Body of pancreas (tissue), 4 donors: Measurements from ENCODE around the gene PTDSS2. TPM values are rescaled to one million over a fixed set of nuclear protein-coding genes. Genes with fewer than 3 reads are reported as not detected.

Source experiments
- ATAC-seq: fragments of 150-250 bp; one replicate; pipeline ENCODE4 v1.9.1; 2016
- DNase-seq, 4 donors: peaks; one replicate each; pipeline ENCODE4 v3.0.0-alpha.2; 2019
- H3K27ac ChIP-seq, 4 donors: fragments of 200-600 bp; sonication (generic); 1 replicate in 3 of 4; 2 replicates in 1 of 4; pipeline versions ENCODE4 v1.5.1 to v1.6.1; 2016 to 2019; ENCODE audit warnings: mild to moderate bottlenecking in 1 of 4, mixed read lengths in 1 of 4, moderate library complexity in 1 of 4
- H3K27me3 ChIP-seq, 2 donors: fragments of 200-600 bp; sonication (generic); one replicate each; pipeline ENCODE4 v1.6.0; 2016; ENCODE audit warnings: mild to moderate bottlenecking in 1 of 2
- H3K36me3 ChIP-seq, 2 donors: fragments of 200-600 bp; sonication (generic); replicated peaks in 1 of 2; 2 replicates each; pipeline ENCODE4 v1.5.1; 2016; ENCODE audit warnings: low read depth in 2 of 2; ENCODE audit not compliant: insufficient read depth in 1 of 2
- H3K4me1 ChIP-seq: fragments of 200-600 bp; sonication (generic); one replicate; pipeline ENCODE4 v1.6.0; 2016
- H3K4me3 ChIP-seq, 2 donors: fragments of 200-600 bp; sonication (generic); 1 replicate in 1 of 2; 2 replicates in 1 of 2; pipeline ENCODE4 v1.5.1; 2016 to 2019
- H3K9me3 ChIP-seq, 3 donors: fragments of 200-600 bp; sonication (generic); 1 replicate in 2 of 3; 2 replicates in 1 of 3; pipeline ENCODE4 v1.5.1; 2016
- POLR2A ChIP-seq, 3 donors: fragments of 450-650 bp; IDR thresholded peaks; one replicate each; pipeline ENCODE4 v1.6.1; 2016; ENCODE audit warnings: antibody characterized with exemption in 3 of 3, mild to moderate bottlenecking in 2 of 3
- WGBS, 2 donors: methylation state at CpG; one replicate each; pipeline ENCODE4 v1.1.5; 2017; 5-methylcytosine and 5-hydroxymethylcytosine counted together
- intact Hi-C: fragments of 100-400 bp; cut with DNase I; formaldehyde crosslinking; loops from one replicate; pipeline ENCODE4 v1.15.1; 2023
- total RNA-seq, 2 donors: library from RNA; depleted of rRNA; stranded (reverse); fragments of >200 nt; gene quantifications; one replicate each; pipeline ENCODE4 v1.1.0, GENCODE V29; 2016
- TF ChIP-seq, protein P1 (sequence below), 7 experiments: fragments of 450-650 bp in 4 of 7; fragments of 200-600 bp in 3 of 7; sonication (generic) in 3 of 7; IDR thresholded peaks; one replicate each; pipeline ENCODE4 v1.5.1; 2016 to 2019; ENCODE audit warnings: antibody characterized with exemption in 7 of 7

PTDSS2 gene
- total RNA-seq, 2 donors from 2014 or later = 17.4 to 93.3 TPM

GRCh38 chr11:460331-461199 is 10.5 kb downstream of the PTDSS2 start:
- WGBS, 2 donors = 93 to 100% methylated on average over 2 to 34 of the region's 41 CpGs
- intact Hi-C loops = no loop called here
- H3K36me3 ChIP-seq = no peaks in the 10 kb centered on the region

GRCh38 chr11:461626-462025 is 11.5 kb downstream of the PTDSS2 start:
- H3K27ac ChIP-seq = no peak overlapping the region
- H3K27me3 ChIP-seq = no peaks in the 10 kb centered on the region
- intact Hi-C loops = no loop called here
- TF ChIP-seq POLR2A (IDR thresholded peaks at IDR 0.05) = no peak
- TF ChIP-seq, protein P1, sequence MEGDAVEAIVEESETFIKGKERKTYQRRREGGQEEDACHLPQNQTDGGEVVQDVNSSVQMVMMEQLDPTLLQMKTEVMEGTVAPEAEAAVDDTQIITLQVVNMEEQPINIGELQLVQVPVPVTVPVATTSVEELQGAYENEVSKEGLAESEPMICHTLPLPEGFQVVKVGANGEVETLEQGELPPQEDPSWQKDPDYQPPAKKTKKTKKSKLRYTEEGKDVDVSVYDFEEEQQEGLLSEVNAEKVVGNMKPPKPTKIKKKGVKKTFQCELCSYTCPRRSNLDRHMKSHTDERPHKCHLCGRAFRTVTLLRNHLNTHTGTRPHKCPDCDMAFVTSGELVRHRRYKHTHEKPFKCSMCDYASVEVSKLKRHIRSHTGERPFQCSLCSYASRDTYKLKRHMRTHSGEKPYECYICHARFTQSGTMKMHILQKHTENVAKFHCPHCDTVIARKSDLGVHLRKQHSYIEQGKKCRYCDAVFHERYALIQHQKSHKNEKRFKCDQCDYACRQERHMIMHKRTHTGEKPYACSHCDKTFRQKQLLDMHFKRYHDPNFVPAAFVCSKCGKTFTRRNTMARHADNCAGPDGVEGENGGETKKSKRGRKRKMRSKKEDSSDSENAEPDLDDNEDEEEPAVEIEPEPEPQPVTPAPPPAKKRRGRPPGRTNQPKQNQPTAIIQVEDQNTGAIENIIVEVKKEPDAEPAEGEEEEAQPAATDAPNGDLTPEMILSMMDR (IDR thresholded peaks at IDR 0.05) = no peak
- no peak overlapping the region for H3K4me3 ChIP-seq
- DNase-seq (no peak), ATAC-seq (no peak)
- 88 to 91% methylated on average over 8 to 9 of the region's 9 CpGs for WGBS, 2 donors
- H3K4me1 ChIP-seq = no peaks in the 10 kb centered on the region
- H3K36me3 ChIP-seq = no peaks in the 10 kb centered on the region
- no peaks in the 10 kb centered on the region for H3K9me3 ChIP-seq

More at GRCh38 chr11:460331-461199, 10.5 kb downstream of the PTDSS2 start:
- ATAC-seq (no peak), DNase-seq (no peak)
- Histone ChIP-seq H3K27ac (no peak overlapping the region), H3K27me3 (no peaks in the 10 kb centered on the region), H3K4me3 (no peak overlapping the region), H3K9me3 (no peaks in the 10 kb centered on the region), H3K4me1 (no peaks in the 10 kb centered on the region)
- TF ChIP-seq, protein P1 (IDR thresholded peaks at IDR 0.05) = no peak
- TF ChIP-seq POLR2A (IDR thresholded peaks at IDR 0.05) = no peak

DNA sequence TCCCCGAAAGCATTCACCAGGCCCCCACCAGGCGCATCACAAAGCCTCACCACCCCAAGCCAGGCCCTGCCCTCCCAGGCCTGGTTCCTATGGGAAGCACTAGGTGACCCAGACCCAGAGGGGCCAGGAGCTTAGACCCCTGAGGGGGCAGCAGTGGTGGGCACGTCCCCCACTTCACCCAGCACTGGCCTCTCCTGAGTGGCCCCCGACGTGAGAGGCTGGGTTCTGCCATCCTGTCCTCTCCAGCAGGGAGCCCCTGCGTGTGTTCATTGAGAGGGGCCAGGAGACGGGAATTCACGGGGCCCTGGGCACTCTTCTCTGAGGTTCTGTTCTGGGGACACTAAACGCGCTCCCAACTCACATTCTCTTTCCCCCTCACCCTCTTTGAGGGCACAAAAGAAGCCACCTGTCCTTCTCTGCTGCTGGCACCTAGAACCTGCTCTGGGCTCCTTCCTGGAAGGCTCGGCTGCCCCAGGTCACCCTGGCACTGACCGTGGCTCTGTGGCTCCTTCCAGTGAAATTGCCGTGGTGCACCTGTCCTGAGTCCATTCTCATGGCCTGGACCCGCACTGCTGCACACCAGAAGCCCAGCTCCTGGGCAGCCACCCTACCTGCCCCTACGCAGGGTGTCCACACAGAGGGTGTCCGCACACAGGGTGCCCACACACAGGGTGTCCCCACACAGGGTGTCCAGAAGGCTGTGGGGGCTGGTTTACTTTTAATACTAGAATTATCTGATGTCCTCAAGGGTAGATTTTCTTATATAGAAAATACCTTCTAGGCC is 12.2 kb downstream of the PTDSS2 start:
- ATAC-seq (no peak), DNase-seq (no peak)
- H3K27ac ChIP-seq = no peak overlapping the region

GRCh38 chr11:464316-464715 is 14.2 kb downstream of the PTDSS2 start:
- Histone ChIP-seq H3K27me3 (no peaks in the 10 kb centered on the region), H3K4me3 (no peak overlapping the region), H3K4me1 (no peaks in the 10 kb centered on the region), H3K9me3 (no peaks in the 10 kb centered on the region), H3K36me3 (no peaks in the 10 kb centered on the region), H3K27ac (no peak overlapping the region)
- intact Hi-C loops = no loop called here
- no peak for TF ChIP-seq POLR2A (IDR thresholded peaks at IDR 0.05)
- TF ChIP-seq, protein P1 (IDR thresholded peaks at IDR 0.05) = no peak
- ATAC-seq = no peak
- 94 to 96% methylated on average over 19 to 24 of the region's 24 CpGs for WGBS, 2 donors
- no peak for DNase-seq

More for the DNA sequence above, 12.2 kb downstream of the PTDSS2 start:
- H3K36me3 ChIP-seq = no peaks in the 10 kb centered on the region
- WGBS, 2 donors = 85 to 93% methylated on average over 9 to 16 of the region's 16 CpGs
- no peaks in the 10 kb centered on the region for H3K4me1 ChIP-seq
- no peaks in the 10 kb centered on the region for H3K9me3 ChIP-seq
- no peaks in the 10 kb centered on the region for H3K27me3 ChIP-seq
- no peak overlapping the region for H3K4me3 ChIP-seq
- intact Hi-C loops = no loop called here
- TF ChIP-seq, protein P1 (IDR thresholded peaks at IDR 0.05) = no peak
- no peak for TF ChIP-seq POLR2A (IDR thresholded peaks at IDR 0.05)
